WTC11 (cell line): ENCODE data around the gene COPS3. TPM values are rescaled to one million over a fixed set of nuclear protein-coding genes. Genes with fewer than 3 reads are reported as not detected.
"Not testable (repeated sequence)": the region's sequence is repeated elsewhere in the genome, so short reads cannot be mapped to it uniquely, and the experiment has no call there.

Experiments used
- ATAC-seq: fragments of 200-7000 bp; cut with Tn5 transposase; 2 replicates; pipeline ENCODE4 v1.10.0; 2021; ENCODE audit warnings: mild to moderate bottlenecking, moderate library complexity
- CTCF ChIA-PET: fragments of 300-600 bp; sonication (Branson Sonifier 250); formaldehyde crosslinking; loops from one replicate; lab custom pipeline; 2021; ENCODE audit warnings: antibody characterized with exemption; lab: Charles Lee
- POLR2A ChIA-PET: fragments of 350-600 bp; sonication (Branson Sonifier 250); formaldehyde crosslinking; loops from one replicate; lab custom pipeline; 2021; ENCODE audit warnings: antibody characterized with exemption; lab: Charles Lee
- DNase-seq: peaks from one replicate; pipeline ENCODE4 v3.0.0; 2021; ENCODE audit warnings: low spot score
- H3K27ac Mint-ChIP-seq: 2 replicates; pipeline ENCODE4 v1.8.0; 2021; ENCODE audit warnings: mixed read lengths
- H3K27me3 Mint-ChIP-seq: 2 replicates; pipeline ENCODE4 v1.8.0; 2021; ENCODE audit warnings: low read depth, mild to moderate bottlenecking, moderate library complexity, mixed read lengths
- H3K36me3 Mint-ChIP-seq: 2 replicates; pipeline ENCODE4 v1.8.0; 2021; ENCODE audit warnings: mixed read lengths
- H3K4me1 Mint-ChIP-seq: 2 replicates; pipeline ENCODE4 v1.8.0; 2022; ENCODE audit warnings: mixed read lengths
- H3K4me3 Mint-ChIP-seq: 2 replicates; pipeline ENCODE4 v1.8.0; 2021; ENCODE audit warnings: mild to moderate bottlenecking, moderate library complexity, mixed read lengths
- H3K9me3 Mint-ChIP-seq: 2 replicates; pipeline ENCODE4 v1.8.0; 2021; ENCODE audit warnings: mixed read lengths
- ARID4B ChIP-seq: sonication (generic); formaldehyde crosslinking; IDR thresholded peaks from 2 replicates; pipeline ENCODE4 v1.8.0; 2023; ENCODE audit warnings: missing genetic modification reagents, mild to moderate bottlenecking, borderline replicate concordance
- ATF2 ChIP-seq: sonication (generic); formaldehyde crosslinking; IDR thresholded peaks from 2 replicates; pipeline ENCODE4 v1.8.1; 2022; ENCODE audit warnings: low read depth, missing genetic modification reagents, borderline replicate concordance
- ATF3 ChIP-seq: sonication (generic); formaldehyde crosslinking; conservative IDR thresholded peaks from 2 replicates; pipeline ENCODE4 v1.8.1; 2022; ENCODE audit warnings: mild to moderate bottlenecking, missing genetic modification reagents
- CREM ChIP-seq: sonication (generic); formaldehyde crosslinking; IDR thresholded peaks from 2 replicates; pipeline ENCODE4 v1.8.1; 2022; ENCODE audit warnings: mild to moderate bottlenecking, missing genetic modification reagents, moderate library complexity
- ETV6 ChIP-seq: sonication (generic); formaldehyde crosslinking; IDR thresholded peaks from 2 replicates; pipeline ENCODE4 v1.8.1; 2022; ENCODE audit warnings: mild to moderate bottlenecking, missing genetic modification reagents
- GABPB1 ChIP-seq: sonication (generic); formaldehyde crosslinking; IDR thresholded peaks from 2 replicates; pipeline ENCODE4 v1.8.1; 2023; ENCODE audit warnings: mild to moderate bottlenecking, missing genetic modification reagents
- KAT7 ChIP-seq: sonication (generic); formaldehyde crosslinking; IDR thresholded peaks from 2 replicates; pipeline ENCODE4 v1.8.1; 2023; ENCODE audit warnings: missing genetic modification reagents, mild to moderate bottlenecking, borderline replicate concordance
- NFATC4 ChIP-seq: fragments of 250-450 bp; sonication (Bioruptor Pico); IDR thresholded peaks from 2 replicates; pipeline ENCODE4 v1.9.0; 2021; ENCODE audit warnings: mild to moderate bottlenecking
- NFE2L1 ChIP-seq: sonication (generic); formaldehyde crosslinking; IDR thresholded peaks from 2 replicates; pipeline ENCODE4 v1.8.1; 2023; ENCODE audit warnings: missing genetic modification reagents
- NFYB ChIP-seq: sonication (generic); formaldehyde crosslinking; conservative IDR thresholded peaks from 2 replicates; pipeline ENCODE4 v1.8.0; 2022; ENCODE audit warnings: low read depth, missing genetic modification reagents
- NR1H2 ChIP-seq: sonication (generic); formaldehyde crosslinking; IDR thresholded peaks from 2 replicates; pipeline ENCODE4 v1.9.0; 2021; ENCODE audit warnings: mild to moderate bottlenecking, moderate library complexity, missing genetic modification reagents
- OVOL2 ChIP-seq: fragments of 250-450 bp; sonication (Bioruptor Pico); IDR thresholded peaks from 2 replicates; pipeline ENCODE4 v1.9.0; 2021; ENCODE audit warnings: mild to moderate bottlenecking, borderline replicate concordance
- SOX15 ChIP-seq: fragments of 250-450 bp; sonication (Bioruptor Pico); IDR thresholded peaks from 2 replicates; pipeline ENCODE4 v1.9.0; 2021; ENCODE audit warnings: mild to moderate bottlenecking
- SP1 ChIP-seq: sonication (generic); formaldehyde crosslinking; conservative IDR thresholded peaks from 2 replicates; pipeline ENCODE4 v1.8.1; 2022; ENCODE audit warnings: missing genetic modification reagents
- TP53 ChIP-seq: sonication (generic); formaldehyde crosslinking; IDR thresholded peaks from 2 replicates; pipeline ENCODE4 v1.8.1; 2023; ENCODE audit warnings: mild to moderate bottlenecking, missing genetic modification reagents
- ZMAT4 ChIP-seq: fragments of 250-450 bp; sonication (Bioruptor Pico); IDR thresholded peaks from 2 replicates; pipeline ENCODE4 v1.9.0; 2021; ENCODE audit warnings: mild to moderate bottlenecking
- ZNF121 ChIP-seq: sonication (generic); formaldehyde crosslinking; IDR thresholded peaks from 2 replicates; pipeline ENCODE4 v1.8.0; 2023; ENCODE audit warnings: missing genetic modification reagents
- ZNF232 ChIP-seq: sonication (generic); formaldehyde crosslinking; IDR thresholded peaks from 2 replicates; pipeline ENCODE4 v1.8.0; 2022; ENCODE audit warnings: mild to moderate bottlenecking, missing genetic modification reagents
- ZNF263 ChIP-seq: sonication (generic); formaldehyde crosslinking; IDR thresholded peaks from 2 replicates; pipeline ENCODE4 v1.8.1; 2022; ENCODE audit warnings: low read depth, mild to moderate bottlenecking, moderate library complexity, missing genetic modification reagents
- ZNF317 ChIP-seq: sonication (generic); formaldehyde crosslinking; IDR thresholded peaks from 2 replicates; pipeline ENCODE4 v1.8.1; 2023; ENCODE audit warnings: low read depth, mild to moderate bottlenecking, moderate library complexity, missing genetic modification reagents, borderline replicate concordance
- ZNF396 ChIP-seq: fragments of 250-450 bp; sonication (Bioruptor Pico); IDR thresholded peaks from 2 replicates; pipeline ENCODE4 v1.8.0; 2021; ENCODE audit warnings: mild to moderate bottlenecking, moderate library complexity, borderline replicate concordance
- ZNF425 ChIP-seq: fragments of 250-450 bp; sonication (Bioruptor Pico); conservative IDR thresholded peaks from 2 replicates; pipeline ENCODE4 v1.9.0; 2021; ENCODE audit warnings: mild to moderate bottlenecking
- ZNF671 ChIP-seq: fragments of 250-450 bp; sonication (Bioruptor Pico); IDR thresholded peaks from 2 replicates; pipeline ENCODE4 v1.8.0; 2021; ENCODE audit warnings: mild to moderate bottlenecking
- ZSCAN18 ChIP-seq: fragments of 250-450 bp; sonication (Bioruptor Pico); IDR thresholded peaks from 2 replicates; pipeline ENCODE4 v2.1.2; 2022; ENCODE audit warnings: mild to moderate bottlenecking, moderate library complexity
- total RNA-seq: library from RNA; stranded (reverse); gene quantifications from 3 replicates; pipeline ENCODE4 v1.2.3, GENCODE V29; 2021

Gene COPS3
- total RNA-seq, 1 experiment from 2014 or later = 78.3 TPM

- Mint-ChIP-seq H3K36me3 (peaks cover 75% of the 10 kb centered on the region), H3K27me3 (no peaks in the 10 kb centered on the region), H3K4me1 (no peaks in the 10 kb centered on the region), H3K27ac (no peak overlapping the region), H3K9me3 (no peaks in the 10 kb centered on the region), H3K4me3 (no peak overlapping the region)
- ChIA-PET CTCF (interaction anchor here (1.1 to 1.9 kb wide), 2 partner anchors 13 to 114 kb away, joined by 3 to 4 read pairs; no protein-coding TSS in a partner anchor), POLR2A (no interaction called here)
- ATAC-seq (no peak), DNase-seq (no peak)
- TF ChIP-seq CREM (CRISPR knock-in tag) (no peak), ATF2 (CRISPR knock-in tag) (no peak), GABPB1 (CRISPR knock-in tag) (no peak), ZSCAN18 (CRISPR knock-in tag) (no peak), NR1H2 (CRISPR knock-in tag) (no peak), ETV6 (CRISPR knock-in tag) (no peak), SOX15 (CRISPR knock-in tag) (no peak), ZNF232 (no peak), ZNF263 (CRISPR knock-in tag) (no peak), ZNF396 (CRISPR knock-in tag) (no peak), NFATC4 (CRISPR knock-in tag) (no peak), NFE2L1 (CRISPR knock-in tag) (no peak), ZNF121 (CRISPR knock-in tag) (no peak), ZNF317 (CRISPR knock-in tag) (no peak), ATF3 (no peak), NFYB (CRISPR knock-in tag) (no peak), SP1 (CRISPR knock-in tag) (no peak), ZNF425 (CRISPR knock-in tag) (no peak), ZNF671 (no peak), KAT7 (CRISPR knock-in tag) (no peak)
Observed at GRCh38 chr17:17256316-17256715, 24.7 kb downstream of the COPS3 start.

GRCh38 chr17:17255689-17256088 is 25.4 kb downstream of the COPS3 start:
- H3K27ac Mint-ChIP-seq, POLR2A ChIA-PET: not testable (repeated sequence)
- CTCF ChIA-PET = interaction anchor here (1.1 to 1.9 kb wide), 2 partner anchors 14 to 114 kb away, joined by 3 to 4 read pairs; no protein-coding TSS in a partner anchor

GRCh38 chr17:17254036-17254435 is 27.0 kb downstream of the COPS3 start:
- no peak overlapping the region for H3K4me3 Mint-ChIP-seq
- no peak overlapping the region for H3K27ac Mint-ChIP-seq
- ATAC-seq (no peak), DNase-seq (no peak)
- ChIA-PET CTCF (interaction anchor here (0.8 kb wide), 1 partner anchor 16 kb away, joined by 4 read pairs; no protein-coding TSS in a partner anchor), POLR2A (no interaction called here)
- H3K27me3 Mint-ChIP-seq = no peaks in the 10 kb centered on the region
- H3K36me3 Mint-ChIP-seq = peaks cover 63% of the 10 kb centered on the region
- H3K9me3 Mint-ChIP-seq = no peaks in the 10 kb centered on the region
- H3K4me1 Mint-ChIP-seq = no peaks in the 10 kb centered on the region
- TF ChIP-seq TP53 (CRISPR knock-in tag) (no peak), ZMAT4 (CRISPR knock-in tag) (no peak), OVOL2 (CRISPR knock-in tag) (no peak), ARID4B (CRISPR knock-in tag) (no peak)

More at GRCh38 chr17:17255689-17256088, 25.4 kb downstream of the COPS3 start:
- not testable (repeated sequence) for H3K4me1 Mint-ChIP-seq, ATAC-seq, DNase-seq, H3K27me3 Mint-ChIP-seq, H3K9me3 Mint-ChIP-seq, H3K4me3 Mint-ChIP-seq
- H3K36me3 Mint-ChIP-seq = peaks cover 71% of the 10 kb centered on the region
